Suprapubic skin (tissue), 4 donors: ENCODE data around the gene PCNX1.

Experiments used
- EP300 ChIP-seq: sonication (generic); formaldehyde crosslinking; IDR thresholded peaks from one replicate; pipeline ENCODE4 v1.6.1; 2017; ENCODE audit warnings: antibody characterized with exemption
- POLR2A ChIP-seq, 2 donors: fragments of 450-650 bp; IDR thresholded peaks; one replicate each; pipeline ENCODE4 v1.6.1; 2017; ENCODE audit warnings: antibody characterized with exemption in 2 of 2, mild to moderate bottlenecking in 2 of 2, moderate library complexity in 2 of 2
- POLR2AphosphoS5 ChIP-seq, 3 donors: sonication (generic); formaldehyde crosslinking; IDR thresholded peaks; one replicate each; pipeline ENCODE4 v1.6.1; 2017; ENCODE audit warnings: antibody characterized with exemption in 3 of 3
- TF ChIP-seq, protein P1 (sequence below), 2 donors: fragments of 200-600 bp in 1 of 2; fragments of 450-650 bp in 1 of 2; sonication (generic) in 1 of 2; IDR thresholded peaks; one replicate each; pipeline ENCODE4 v1.5.1; 2016 to 2019; ENCODE audit warnings: antibody characterized with exemption in 2 of 2, mild to moderate bottlenecking in 1 of 2, moderate library complexity in 1 of 2

DNA sequence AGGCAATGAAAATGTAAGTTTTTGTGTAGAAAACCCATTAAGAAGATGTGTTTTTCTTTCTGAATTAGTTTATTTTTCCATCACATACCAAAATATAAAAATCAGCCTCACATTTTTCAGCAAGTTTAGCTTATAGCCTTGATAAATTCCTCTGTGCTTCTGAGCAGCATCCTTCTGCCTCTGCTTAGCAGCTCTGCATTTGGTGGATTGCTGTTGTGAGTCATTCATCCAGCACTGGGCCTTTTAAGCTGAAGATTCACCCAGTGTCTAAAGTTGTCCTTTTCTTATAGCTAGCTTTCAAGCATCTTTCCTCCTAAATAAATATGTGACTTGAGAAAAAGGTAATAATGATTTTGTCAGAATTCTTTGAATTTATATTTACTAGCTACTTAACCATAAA lies 206.1 kb downstream of the PCNX1 start:
- TF ChIP-seq POLR2A (IDR thresholded peaks at IDR 0.05) (no peak), POLR2AphosphoS5 (IDR thresholded peaks at IDR 0.05) (no peak), EP300 (no peak)
- TF ChIP-seq, protein P1, sequence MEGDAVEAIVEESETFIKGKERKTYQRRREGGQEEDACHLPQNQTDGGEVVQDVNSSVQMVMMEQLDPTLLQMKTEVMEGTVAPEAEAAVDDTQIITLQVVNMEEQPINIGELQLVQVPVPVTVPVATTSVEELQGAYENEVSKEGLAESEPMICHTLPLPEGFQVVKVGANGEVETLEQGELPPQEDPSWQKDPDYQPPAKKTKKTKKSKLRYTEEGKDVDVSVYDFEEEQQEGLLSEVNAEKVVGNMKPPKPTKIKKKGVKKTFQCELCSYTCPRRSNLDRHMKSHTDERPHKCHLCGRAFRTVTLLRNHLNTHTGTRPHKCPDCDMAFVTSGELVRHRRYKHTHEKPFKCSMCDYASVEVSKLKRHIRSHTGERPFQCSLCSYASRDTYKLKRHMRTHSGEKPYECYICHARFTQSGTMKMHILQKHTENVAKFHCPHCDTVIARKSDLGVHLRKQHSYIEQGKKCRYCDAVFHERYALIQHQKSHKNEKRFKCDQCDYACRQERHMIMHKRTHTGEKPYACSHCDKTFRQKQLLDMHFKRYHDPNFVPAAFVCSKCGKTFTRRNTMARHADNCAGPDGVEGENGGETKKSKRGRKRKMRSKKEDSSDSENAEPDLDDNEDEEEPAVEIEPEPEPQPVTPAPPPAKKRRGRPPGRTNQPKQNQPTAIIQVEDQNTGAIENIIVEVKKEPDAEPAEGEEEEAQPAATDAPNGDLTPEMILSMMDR (IDR thresholded peaks at IDR 0.05): no peak
